Gastroesophageal sphincter (tissue), 4 donors: ENCODE results near the gene MYO18B. TPM values are rescaled to one million over a fixed set of nuclear protein-coding genes. Genes with fewer than 3 reads are reported as not detected.

Experiments used
- ATAC-seq: fragments of 150-250 bp; one replicate; pipeline ENCODE4 v1.9.1; 2016; ENCODE audit warnings: mild to moderate bottlenecking, moderate library complexity
- H3K27ac ChIP-seq, 4 donors: fragments of 200-600 bp; sonication (generic) in 3 of 4; 1 replicate in 3 of 4; 2 replicates in 1 of 4; pipeline ENCODE4 v1.5.1; 2016 to 2019
- H3K27me3 ChIP-seq: fragments of 200-600 bp; sonication (generic); one replicate; pipeline ENCODE4 v1.5.1; 2019
- H3K36me3 ChIP-seq, 2 donors: fragments of 200-600 bp; sonication (generic); one replicate each; pipeline ENCODE4 v1.5.1; 2019; ENCODE audit warnings: control low read depth in 1 of 2
- H3K4me1 ChIP-seq, 3 donors: fragments of 200-600 bp; sonication (generic); 1 replicate in 2 of 3; 2 replicates in 1 of 3; pipeline ENCODE4 v1.5.1; 2016 to 2019; ENCODE audit warnings: control low read depth in 2 of 3
- H3K4me3 ChIP-seq, 2 donors: fragments of 200-600 bp; sonication (generic); one replicate each; pipeline ENCODE4 v1.5.1; 2019; ENCODE audit warnings: mild to moderate bottlenecking in 1 of 2, moderate library complexity in 1 of 2
- H3K9me3 ChIP-seq, 3 donors: fragments of 200-600 bp; sonication (generic); one replicate each; pipeline ENCODE4 v1.5.1; 2017 to 2019; ENCODE audit warnings: control low read depth in 2 of 3
- EP300 ChIP-seq: sonication (generic); formaldehyde crosslinking; IDR thresholded peaks from one replicate; pipeline ENCODE4 v1.6.1; 2017; ENCODE audit warnings: antibody characterized with exemption, mild to moderate bottlenecking
- POLR2A ChIP-seq, 2 donors: fragments of 450-650 bp; IDR thresholded peaks; one replicate each; pipeline ENCODE4 v1.6.1; 2017; ENCODE audit warnings: antibody characterized with exemption in 2 of 2, mild to moderate bottlenecking in 2 of 2, moderate library complexity in 1 of 2
- POLR2AphosphoS5 ChIP-seq: sonication (generic); formaldehyde crosslinking; IDR thresholded peaks from one replicate; pipeline ENCODE4 v1.6.1; 2017; ENCODE audit warnings: antibody characterized with exemption
- WGBS, 2 donors: methylation state at CpG; one replicate each; pipeline ENCODE4 v1.1.5; 2018; ENCODE audit warnings: low coverage in 1 of 2; 5-methylcytosine and 5-hydroxymethylcytosine counted together
- total RNA-seq, 4 donors: library from RNA; depleted of rRNA; stranded (reverse); fragments of >200 nt; gene quantifications; one replicate each; pipeline ENCODE4 v1.1.0, GENCODE V29; 2016
- TF ChIP-seq, protein P1 (sequence below), 4 experiments: fragments of 200-600 bp in 2 of 4; fragments of 450-650 bp in 2 of 4; sonication (generic) in 1 of 4; IDR thresholded peaks; one replicate each; pipeline ENCODE4 v1.5.1; 2017 to 2019; ENCODE audit warnings: antibody characterized with exemption in 4 of 4, mild to moderate bottlenecking in 2 of 4, moderate library complexity in 2 of 4

The MYO18B gene
- total RNA-seq, 4 donors from 2014 or later: 0.19 to 6.9 (median 1.4) TPM; not detected in 1

DNA sequence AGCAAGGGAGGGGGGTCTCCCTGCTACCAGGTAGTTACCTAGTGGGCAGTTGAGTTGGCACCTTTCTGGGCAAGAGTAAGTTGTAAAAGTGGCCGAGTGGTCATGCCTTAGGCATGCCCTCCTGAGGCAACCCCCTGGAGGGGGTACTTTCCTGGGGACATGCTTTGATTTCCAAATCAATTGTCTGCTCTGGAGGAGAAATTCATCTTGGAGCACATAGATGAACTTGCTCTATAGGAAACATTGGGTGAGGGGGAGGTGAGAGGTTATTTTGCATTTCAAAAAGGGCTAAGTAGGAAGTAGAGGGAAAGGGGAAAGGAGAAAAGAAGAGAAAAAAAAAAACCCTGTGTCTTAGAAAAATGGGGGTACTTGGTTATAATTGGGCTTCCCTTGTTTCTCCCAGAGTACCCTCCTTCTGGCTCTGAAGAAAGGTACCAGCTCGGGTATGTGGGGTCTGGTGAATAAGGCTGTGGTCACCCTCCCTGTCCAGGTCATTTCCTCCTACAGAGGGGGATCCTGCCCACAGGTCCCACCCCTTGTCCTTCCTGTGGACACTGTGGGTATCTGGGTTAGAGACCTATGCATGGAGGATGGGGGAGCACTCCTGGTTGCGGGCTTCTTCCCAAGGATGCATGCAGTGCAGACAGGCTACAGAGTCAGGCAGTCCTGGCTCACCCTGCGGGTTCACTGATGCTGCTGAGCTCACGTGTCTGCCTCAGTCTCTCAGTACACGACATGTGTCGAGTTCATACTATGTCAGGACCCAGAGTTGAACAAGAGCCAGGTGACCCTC lies 193.5 kb downstream of the MYO18B start:
- 33 to 45% methylated on average over 1 to 2 of the region's 7 CpGs for WGBS, 2 donors
- Histone ChIP-seq H3K36me3 (no peaks in the 10 kb centered on the region), H3K9me3 (peaks cover 0 to 27% (median 0%) of the 10 kb centered on the region in 3 donors), H3K4me1 (no peaks in the 10 kb centered on the region), H3K4me3 (no peak overlapping the region), H3K27ac (no peak overlapping the region), H3K27me3 (peaks cover 83% of the 10 kb centered on the region)
- no peak for ATAC-seq
- TF ChIP-seq EP300 (no peak), POLR2A (IDR thresholded peaks at IDR 0.05) (no peak), POLR2AphosphoS5 (no peak)
- TF ChIP-seq, protein P1, sequence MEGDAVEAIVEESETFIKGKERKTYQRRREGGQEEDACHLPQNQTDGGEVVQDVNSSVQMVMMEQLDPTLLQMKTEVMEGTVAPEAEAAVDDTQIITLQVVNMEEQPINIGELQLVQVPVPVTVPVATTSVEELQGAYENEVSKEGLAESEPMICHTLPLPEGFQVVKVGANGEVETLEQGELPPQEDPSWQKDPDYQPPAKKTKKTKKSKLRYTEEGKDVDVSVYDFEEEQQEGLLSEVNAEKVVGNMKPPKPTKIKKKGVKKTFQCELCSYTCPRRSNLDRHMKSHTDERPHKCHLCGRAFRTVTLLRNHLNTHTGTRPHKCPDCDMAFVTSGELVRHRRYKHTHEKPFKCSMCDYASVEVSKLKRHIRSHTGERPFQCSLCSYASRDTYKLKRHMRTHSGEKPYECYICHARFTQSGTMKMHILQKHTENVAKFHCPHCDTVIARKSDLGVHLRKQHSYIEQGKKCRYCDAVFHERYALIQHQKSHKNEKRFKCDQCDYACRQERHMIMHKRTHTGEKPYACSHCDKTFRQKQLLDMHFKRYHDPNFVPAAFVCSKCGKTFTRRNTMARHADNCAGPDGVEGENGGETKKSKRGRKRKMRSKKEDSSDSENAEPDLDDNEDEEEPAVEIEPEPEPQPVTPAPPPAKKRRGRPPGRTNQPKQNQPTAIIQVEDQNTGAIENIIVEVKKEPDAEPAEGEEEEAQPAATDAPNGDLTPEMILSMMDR (IDR thresholded peaks at IDR 0.05): no peak

DNA sequence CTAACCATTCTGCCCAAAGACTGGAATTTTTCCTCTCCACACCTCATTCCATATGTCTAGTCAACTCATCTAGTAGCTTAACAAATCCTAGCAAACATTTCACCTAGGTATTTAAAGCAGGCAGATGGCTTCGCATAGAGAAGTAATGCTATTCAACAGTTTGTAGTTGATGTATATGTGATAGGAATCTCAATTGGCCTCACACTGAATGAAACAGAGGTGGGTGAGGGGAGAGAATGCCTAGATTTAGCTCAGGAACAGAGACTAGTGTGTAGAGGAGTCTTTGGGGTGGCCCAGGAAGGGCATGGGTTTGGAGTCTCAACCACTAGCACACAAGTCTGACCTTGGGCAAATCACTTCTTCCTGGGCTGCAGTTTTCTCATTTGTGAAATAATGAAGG lies 196.2 kb downstream of the MYO18B start:
- Histone ChIP-seq H3K4me1 (no peaks in the 10 kb centered on the region), H3K4me3 (no peak overlapping the region), H3K36me3 (no peaks in the 10 kb centered on the region), H3K9me3 (peaks cover 0 to 22% (median 0%) of the 10 kb centered on the region in 3 donors), H3K27me3 (peaks cover 72% of the 10 kb centered on the region), H3K27ac (no peak overlapping the region)
- 89 to 100% methylated on average over 1 of the region's 1 CpG for WGBS, 2 donors
- ATAC-seq: no peak
- TF ChIP-seq, protein P1 (IDR thresholded peaks at IDR 0.05): no peak
- TF ChIP-seq POLR2A (IDR thresholded peaks at IDR 0.05): no peak
- TF ChIP-seq POLR2AphosphoS5: no peak
- TF ChIP-seq EP300: no peak

DNA sequence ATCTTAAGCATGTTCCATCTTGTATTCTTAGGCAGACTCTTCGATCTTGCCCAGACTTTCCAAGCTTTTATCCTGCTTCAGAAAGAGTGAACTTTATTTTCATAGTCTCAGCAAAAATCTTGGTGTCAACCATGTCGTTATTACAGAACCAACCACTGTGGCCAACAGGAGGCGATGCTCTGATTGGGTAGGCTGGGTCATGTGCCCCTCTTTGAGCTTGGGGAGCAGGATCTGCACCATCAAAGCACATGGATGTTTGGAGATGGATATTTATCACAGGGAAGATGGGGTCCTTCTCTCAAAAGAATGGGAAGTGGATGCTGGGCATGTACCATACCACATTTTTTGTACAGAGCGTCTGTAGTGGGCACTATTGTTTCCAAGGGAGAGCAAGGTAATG lies 197.4 kb downstream of the MYO18B start:
- ATAC-seq: no peak
- 77 to 83% methylated on average over 3 of the region's 4 CpGs for WGBS, 2 donors
- Histone ChIP-seq H3K9me3 (peaks cover 0 to 11% (median 0%) of the 10 kb centered on the region in 3 donors), H3K27me3 (peaks cover 69% of the 10 kb centered on the region), H3K36me3 (no peaks in the 10 kb centered on the region), H3K4me3 (no peak overlapping the region), H3K4me1 (no peaks in the 10 kb centered on the region), H3K27ac (no peak overlapping the region)
- no peak for TF ChIP-seq POLR2A (IDR thresholded peaks at IDR 0.05)

DNA sequence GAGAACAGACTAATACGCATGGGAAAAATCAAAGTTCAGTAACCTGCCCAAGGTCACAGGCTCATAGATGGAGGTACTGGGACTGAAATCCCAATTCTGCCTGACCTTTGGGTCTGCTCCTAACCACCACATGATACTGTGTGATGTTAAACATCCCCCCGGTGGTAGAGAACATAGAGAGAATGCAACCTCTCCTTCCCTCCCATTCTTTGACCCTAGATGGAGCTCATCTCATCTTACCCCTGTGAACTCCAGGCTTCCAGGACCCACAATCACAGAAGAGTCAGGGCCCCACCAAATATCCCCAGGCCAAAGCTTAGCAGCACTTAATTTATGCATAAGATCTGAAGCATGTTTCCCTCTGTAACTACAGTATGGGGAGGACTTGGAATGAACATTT lies 198.5 kb downstream of the MYO18B start:
- H3K4me3 ChIP-seq: no peak overlapping the region
- 38 to 63% methylated on average over 1 to 2 of the region's 2 CpGs for WGBS, 2 donors
- H3K27me3 ChIP-seq: peaks cover 65% of the 10 kb centered on the region
- ATAC-seq: no peak
- no peaks in the 10 kb centered on the region for H3K4me1 ChIP-seq
- H3K36me3 ChIP-seq: no peaks in the 10 kb centered on the region
- H3K9me3 ChIP-seq: peaks cover 0 to 11% (median 0%) of the 10 kb centered on the region in 3 donors
- H3K27ac ChIP-seq: no peak overlapping the region
- TF ChIP-seq POLR2AphosphoS5: no peak
- TF ChIP-seq, protein P1 (IDR thresholded peaks at IDR 0.05): no peak
- TF ChIP-seq POLR2A (IDR thresholded peaks at IDR 0.05): no peak
- TF ChIP-seq EP300: no peak

DNA sequence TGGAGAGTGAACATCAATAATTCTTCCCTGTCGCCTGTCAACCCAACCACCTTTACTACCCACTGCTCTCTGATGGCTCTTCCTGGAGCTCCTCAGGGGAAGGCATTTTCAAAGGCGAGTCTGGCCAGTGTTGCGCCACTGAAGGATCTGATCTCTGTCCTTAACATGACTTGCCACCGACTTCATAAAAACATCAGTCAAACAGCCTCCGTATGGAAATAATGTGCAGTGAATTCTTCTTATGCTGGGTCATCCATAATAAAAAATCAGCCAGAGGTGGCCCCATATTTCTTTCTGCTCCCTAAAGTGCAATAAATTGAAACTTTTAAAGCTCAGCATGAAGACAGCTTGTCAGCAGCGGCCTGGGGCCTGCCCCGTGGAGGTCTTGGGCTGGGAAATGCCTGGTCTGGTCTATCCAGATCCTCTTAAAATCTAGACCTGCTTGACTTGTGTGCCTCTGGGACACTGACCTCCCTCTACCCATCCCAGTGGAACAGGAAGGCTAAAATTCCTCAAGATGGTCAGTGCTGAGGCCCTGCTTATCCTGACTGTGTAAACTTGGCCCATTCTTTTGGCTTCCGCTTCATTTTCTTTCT lies 199.5 kb downstream of the MYO18B start:
- no peak for ATAC-seq
- 44 to 63% methylated on average over 6 to 8 of the region's 8 CpGs for WGBS, 2 donors

More for the DNA sequence above, 199.5 kb downstream of the MYO18B start:
- Histone ChIP-seq H3K27ac (no peak overlapping the region), H3K9me3 (peaks cover 0 to 9% (median 0%) of the 10 kb centered on the region in 3 donors), H3K4me3 (no peak overlapping the region), H3K4me1 (no peaks in the 10 kb centered on the region), H3K27me3 (peaks cover 63% of the 10 kb centered on the region), H3K36me3 (no peaks in the 10 kb centered on the region)
- TF ChIP-seq, protein P1 (IDR thresholded peaks at IDR 0.05): no peak
- TF ChIP-seq POLR2A (IDR thresholded peaks at IDR 0.05) (no peak), POLR2AphosphoS5 (no peak), EP300 (no peak)
